Hepatocyte (in vitro differentiated cells): ENCODE data around the gene TF. TPM values are rescaled to one million over a fixed set of nuclear protein-coding genes. Genes with fewer than 3 reads are reported as not detected.

Experiments used
- DNase-seq: peaks from one replicate; pipeline ENCODE4 v3.0.0-alpha.2; 2016; ENCODE audit warnings: low spot score
- H2AFZ ChIP-seq: fragments of 200-600 bp; sonication (generic); 2 replicates; pipeline ENCODE4 v1.6.0; 2016; ENCODE audit warnings: antibody characterized with exemption, mild to moderate bottlenecking
- H3K27ac ChIP-seq: fragments of 200-600 bp; sonication (generic); 2 replicates; pipeline ENCODE4 v1.5.1; 2016; ENCODE audit warnings: mild to moderate bottlenecking
- H3K27me3 ChIP-seq: fragments of 200-600 bp; sonication (generic); 2 replicates; pipeline ENCODE4 v1.6.1; 2016
- H3K36me3 ChIP-seq: fragments of 200-600 bp; sonication (generic); replicated peaks from 2 replicates; pipeline ENCODE4 v1.5.1; 2016; ENCODE audit warnings: low read depth; ENCODE audit not compliant: insufficient read depth
- H3K4me1 ChIP-seq: fragments of 200-600 bp; sonication (generic); 2 replicates; pipeline ENCODE4 v1.5.1; 2016; ENCODE audit warnings: mild to moderate bottlenecking, moderate library complexity; ENCODE audit not compliant: insufficient read depth
- H3K4me2 ChIP-seq: fragments of 200-600 bp; sonication (generic); 2 replicates; pipeline ENCODE4 v1.6.0; 2016
- H3K4me3 ChIP-seq: fragments of 200-600 bp; sonication (generic); 2 replicates; pipeline ENCODE4 v1.5.1; 2016; ENCODE audit warnings: mild to moderate bottlenecking
- H3K79me2 ChIP-seq: fragments of 200-600 bp; sonication (generic); 2 replicates; pipeline ENCODE4 v1.6.0; 2017; ENCODE audit warnings: mild to moderate bottlenecking
- H3K9me2 ChIP-seq: fragments of 200-600 bp; sonication (generic); replicated peaks from 2 replicates; pipeline ENCODE4 v1.6.0; 2017; ENCODE audit warnings: mild to moderate bottlenecking; ENCODE audit not compliant: insufficient read depth
- H3K9me3 ChIP-seq: fragments of 200-600 bp; sonication (generic); 2 replicates; pipeline ENCODE4 v1.5.1; 2016; ENCODE audit warnings: low read depth, mild to moderate bottlenecking
- H4K20me1 ChIP-seq: fragments of 200-600 bp; sonication (generic); 2 replicates; pipeline ENCODE4 v1.6.0; 2016; ENCODE audit warnings: mild to moderate bottlenecking; ENCODE audit not compliant: insufficient read depth, poor library complexity, severe bottlenecking
- CTCF ChIP-seq: fragments of 200-600 bp; sonication (generic); IDR thresholded peaks from 2 replicates; pipeline ENCODE4 v1.5.1; 2016; ENCODE audit warnings: antibody characterized with exemption, mild to moderate bottlenecking; ENCODE audit not compliant: poor library complexity
- EZH2 ChIP-seq: fragments of 200-600 bp; sonication (generic); IDR thresholded peaks from 2 replicates; pipeline ENCODE4 v1.6.1; 2016; ENCODE audit warnings: antibody characterized with exemption, mild to moderate bottlenecking, borderline replicate concordance
- EZH2phosphoT487 ChIP-seq: fragments of 200-600 bp; sonication (generic); IDR thresholded peaks from one replicate; pipeline ENCODE4 v1.6.1; 2018; ENCODE audit warnings: antibody characterized with exemption, mild to moderate bottlenecking, low read depth, moderate library complexity; ENCODE audit not compliant: unreplicated experiment, severe bottlenecking
- WGBS: methylation state at CpG from one replicate; pipeline ENCODE4 v1.1.6; 2016; ENCODE audit warnings: low lambda C conversion rate; ENCODE audit errors: missing lambda C conversion rate; 5-methylcytosine and 5-hydroxymethylcytosine counted together
- polyA plus RNA-seq: library from polyadenylated mRNA; unstranded; fragments of >200 nt; fragmentation: Nextera tagmentation; extraction: Ambion mirVana; gene quantifications from 2 replicates; pipeline ENCODE4 v1.2.1, GENCODE V29; 2016
- total RNA-seq: library from RNA; depleted of rRNA; stranded (reverse); fragments of >200 nt; gene quantifications from 2 replicates; pipeline ENCODE4 v1.2.3, GENCODE V29; 2014

TF gene
- total and polyA plus RNA-seq, 2 experiments from 2014 or later = 577 to 642 TPM

GRCh38 chr3:133753779-133754164, 7.6 kb downstream of the TF start:
- no peak for DNase-seq
- Histone ChIP-seq H2AFZ (no peak overlapping the region), H3K79me2 (no peaks in the 10 kb centered on the region), H3K9me2 (no peaks in the 10 kb centered on the region), H3K27me3 (no peaks in the 10 kb centered on the region), H3K4me3 (no peak overlapping the region), H4K20me1 (no peaks in the 10 kb centered on the region), H3K27ac (no peak overlapping the region), H3K9me3 (no peaks in the 10 kb centered on the region), H3K4me2 (no peak overlapping the region), H3K4me1 (no peaks in the 10 kb centered on the region), H3K36me3 (no peaks in the 10 kb centered on the region)
- TF ChIP-seq EZH2 (no peak), EZH2phosphoT487 (no peak), CTCF (no peak)
- WGBS = 85% methylated on average over 1 of the region's 1 CpG

- Histone ChIP-seq H2AFZ (no peak overlapping the region), H3K4me1 (no peaks in the 10 kb centered on the region), H3K9me3 (no peaks in the 10 kb centered on the region), H3K36me3 (no peaks in the 10 kb centered on the region), H3K27me3 (no peaks in the 10 kb centered on the region), H4K20me1 (no peaks in the 10 kb centered on the region), H3K4me2 (no peak overlapping the region), H3K79me2 (no peaks in the 10 kb centered on the region), H3K27ac (no peak overlapping the region), H3K4me3 (no peak overlapping the region), H3K9me2 (no peaks in the 10 kb centered on the region)
- TF ChIP-seq EZH2phosphoT487 (no peak), CTCF (no peak), EZH2 (no peak)
- no peak for DNase-seq
- 89% methylated on average over 5 of the region's 5 CpGs for WGBS
Measured at GRCh38 chr3:133754455-133754854, 8.3 kb downstream of the TF start.

DNA sequence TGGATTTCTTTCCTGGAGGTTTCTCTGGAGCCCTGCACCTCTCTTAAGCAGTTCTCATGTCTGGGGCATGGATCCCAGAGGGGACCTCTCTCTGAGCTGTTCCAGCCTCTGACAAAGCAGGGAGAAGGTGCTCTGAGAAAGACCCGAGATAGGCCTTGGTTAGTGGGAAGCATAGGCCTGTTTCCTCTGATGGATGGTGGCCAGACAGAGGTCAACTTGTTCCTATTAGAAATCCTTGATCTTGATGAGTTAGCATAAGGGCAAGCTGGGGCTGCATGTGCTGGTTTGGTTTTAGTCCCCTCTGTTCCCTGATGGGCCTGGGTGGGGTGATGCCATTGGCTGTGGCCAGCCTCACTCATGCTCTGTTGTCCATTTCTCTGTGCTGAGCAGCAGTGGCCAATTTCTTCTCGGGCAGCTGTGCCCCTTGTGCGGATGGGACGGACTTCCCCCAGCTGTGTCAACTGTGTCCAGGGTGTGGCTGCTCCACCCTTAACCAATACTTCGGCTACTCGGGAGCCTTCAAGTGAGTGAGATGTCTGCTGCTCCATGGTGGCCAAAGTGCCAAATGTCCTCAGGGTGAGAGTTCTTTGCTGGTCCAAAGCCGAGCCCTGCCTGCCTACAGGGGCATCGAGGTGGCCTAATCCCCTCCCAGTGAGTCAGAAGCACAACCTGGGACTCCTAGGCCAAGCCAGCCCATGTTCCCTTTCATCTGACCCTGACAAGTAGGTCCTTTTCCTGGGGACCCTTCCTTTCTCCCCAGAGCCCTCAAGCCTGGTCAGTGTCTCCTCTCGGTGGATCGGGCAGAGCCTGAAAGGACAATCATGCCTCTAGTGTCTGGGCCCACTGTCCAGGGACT, 9.0 kb downstream of the TF start:
- H3K4me3 ChIP-seq = no peak overlapping the region
- no peak overlapping the region for H3K27ac ChIP-seq
- no peaks in the 10 kb centered on the region for H3K27me3 ChIP-seq
- TF ChIP-seq CTCF = no peak
- no peak for TF ChIP-seq EZH2phosphoT487
- TF ChIP-seq EZH2 = no peak
- no peak overlapping the region for H2AFZ ChIP-seq
- H3K36me3 ChIP-seq = no peaks in the 10 kb centered on the region
- DNase-seq = no peak
- H3K4me2 ChIP-seq = no peak overlapping the region
- 81% methylated on average over 10 of the region's 10 CpGs for WGBS
- no peaks in the 10 kb centered on the region for H4K20me1 ChIP-seq
- no peaks in the 10 kb centered on the region for H3K9me2 ChIP-seq
- H3K9me3 ChIP-seq = no peaks in the 10 kb centered on the region
- H3K79me2 ChIP-seq = no peaks in the 10 kb centered on the region
- no peaks in the 10 kb centered on the region for H3K4me1 ChIP-seq
